DMS114 treated with DMSO at 0.1 percent for 48 hours (cell line): ENCODE results near the gene NKD1.

Experiments
- DNase-seq: peaks from one replicate; lab custom pipeline; 2025; ENCODE audit not compliant: unreplicated experiment; lab: John Stamatoyannopoulos, UW

Gene NKD1

GRCh38 chr16:50558913-50559312 lies 10.7 kb downstream of the NKD1 start:
- no peak for DNase-seq

DNA sequence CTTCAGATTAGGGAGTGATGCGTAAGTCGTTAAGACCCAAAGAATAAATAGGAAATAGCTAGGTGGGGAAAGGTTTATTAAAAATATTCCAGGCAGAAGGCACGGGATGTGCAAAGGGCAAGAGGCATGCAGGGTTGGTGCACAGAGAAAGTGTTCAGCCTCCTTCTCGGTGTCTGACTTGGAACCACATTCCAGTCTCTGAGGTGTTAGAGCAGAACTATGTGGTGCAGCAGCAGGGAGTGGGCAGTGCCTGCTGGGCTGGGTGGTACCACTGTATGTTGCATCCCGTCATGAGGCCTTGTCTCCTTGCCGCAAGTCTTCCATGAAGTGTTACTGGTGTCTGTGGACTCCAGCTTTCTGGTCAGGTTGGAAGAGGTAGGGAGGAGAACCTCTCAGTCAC lies 11.1 kb downstream of the NKD1 start:
- DNase-seq: no peak

- DNase-seq: no peak
Observed at GRCh38 chr16:50559804-50560514, 11.8 kb downstream of the NKD1 start.

- no peak for DNase-seq
Observed at GRCh38 chr16:50560903-50561863, 13.0 kb downstream of the NKD1 start.

GRCh38 chr16:50562657-50563056 lies 14.5 kb downstream of the NKD1 start:
- no peak for DNase-seq

- no peak for DNase-seq
Observed at GRCh38 chr16:50563989-50564388, 15.8 kb downstream of the NKD1 start.

DNA sequence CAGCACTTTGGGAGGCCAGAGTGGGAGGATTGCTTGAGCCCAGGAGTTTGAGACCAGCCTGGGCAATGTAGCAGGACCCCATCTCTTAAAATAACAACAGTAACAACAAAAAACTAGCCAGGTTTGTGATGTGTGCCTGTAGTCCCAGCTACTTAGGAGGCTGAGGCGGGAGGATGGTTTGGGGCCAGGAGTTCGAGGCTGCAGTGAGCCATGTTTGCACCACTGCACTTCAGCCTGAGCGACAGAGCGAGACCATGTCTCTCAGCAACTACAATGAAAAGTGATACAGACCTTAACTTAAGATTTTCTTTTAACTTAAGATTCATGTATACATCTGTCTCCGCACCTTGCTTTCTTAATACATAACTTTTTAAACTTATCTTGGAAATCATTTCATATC lies 17.2 kb downstream of the NKD1 start:
- DNase-seq: no peak

DNA sequence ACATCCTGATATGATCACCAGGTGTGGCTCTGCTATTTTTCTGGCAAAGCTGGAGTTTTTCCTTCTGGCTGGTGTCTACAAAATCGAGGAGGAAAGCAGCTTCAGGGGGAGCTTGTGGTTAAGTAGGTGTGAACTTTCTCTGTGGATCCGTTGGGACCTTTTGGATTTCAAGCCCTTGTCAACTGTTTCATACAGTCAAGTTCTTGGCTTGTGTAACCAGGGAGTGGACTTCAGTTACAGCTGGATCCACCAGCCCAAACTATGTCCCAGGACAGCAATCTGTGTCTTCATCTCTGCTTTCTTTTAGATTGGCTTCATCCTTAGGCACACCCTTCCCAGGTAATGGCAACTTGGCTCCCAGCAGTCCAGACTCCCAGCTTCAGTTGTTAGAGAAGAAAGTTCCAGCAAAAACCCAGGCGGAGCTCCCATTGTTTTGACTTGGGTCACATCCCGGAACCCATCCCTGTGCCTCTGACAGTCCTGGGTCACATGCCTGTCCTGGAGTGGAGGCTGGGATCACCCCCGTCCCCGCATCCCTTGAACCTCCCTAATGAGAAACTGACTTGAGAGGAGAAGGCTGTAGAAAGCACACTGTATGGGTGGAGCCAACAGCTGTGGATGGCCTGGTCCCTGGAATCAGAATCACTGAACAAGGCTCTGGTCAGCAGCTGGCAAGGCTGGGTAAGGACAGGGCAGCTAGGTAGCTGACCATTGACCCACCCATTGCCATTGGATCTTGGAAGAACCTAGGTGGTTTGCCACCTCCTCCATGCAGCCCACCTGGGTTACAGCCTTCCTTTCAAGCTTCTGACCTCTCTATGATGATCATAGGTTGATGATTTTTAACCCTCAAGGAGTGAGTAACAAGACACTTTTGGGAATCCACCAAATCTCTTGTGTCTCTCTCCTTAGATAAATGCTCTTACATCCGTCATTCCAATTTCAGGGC lies 18.1 kb downstream of the NKD1 start:
- no peak for DNase-seq

DNA sequence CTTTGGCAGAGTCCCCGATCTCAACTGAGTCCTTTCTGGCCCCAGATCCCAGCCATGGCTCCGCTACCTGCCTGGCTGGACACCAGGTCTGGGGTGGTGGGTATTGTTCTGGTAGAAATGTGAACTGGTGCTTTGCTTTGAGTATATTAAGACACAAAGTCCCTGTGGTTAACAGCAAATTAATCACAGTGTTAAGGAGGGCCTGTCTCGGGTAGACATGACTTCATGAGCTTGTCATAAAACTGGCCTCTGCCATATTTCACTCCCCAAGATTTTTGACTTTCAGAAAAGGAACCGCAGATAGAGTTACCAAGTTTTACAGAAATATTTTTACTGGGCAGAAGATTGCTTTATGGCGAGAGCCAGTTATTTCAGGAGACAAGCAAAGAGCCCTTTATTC lies 19.5 kb downstream of the NKD1 start:
- DNase-seq: no peak

DNA sequence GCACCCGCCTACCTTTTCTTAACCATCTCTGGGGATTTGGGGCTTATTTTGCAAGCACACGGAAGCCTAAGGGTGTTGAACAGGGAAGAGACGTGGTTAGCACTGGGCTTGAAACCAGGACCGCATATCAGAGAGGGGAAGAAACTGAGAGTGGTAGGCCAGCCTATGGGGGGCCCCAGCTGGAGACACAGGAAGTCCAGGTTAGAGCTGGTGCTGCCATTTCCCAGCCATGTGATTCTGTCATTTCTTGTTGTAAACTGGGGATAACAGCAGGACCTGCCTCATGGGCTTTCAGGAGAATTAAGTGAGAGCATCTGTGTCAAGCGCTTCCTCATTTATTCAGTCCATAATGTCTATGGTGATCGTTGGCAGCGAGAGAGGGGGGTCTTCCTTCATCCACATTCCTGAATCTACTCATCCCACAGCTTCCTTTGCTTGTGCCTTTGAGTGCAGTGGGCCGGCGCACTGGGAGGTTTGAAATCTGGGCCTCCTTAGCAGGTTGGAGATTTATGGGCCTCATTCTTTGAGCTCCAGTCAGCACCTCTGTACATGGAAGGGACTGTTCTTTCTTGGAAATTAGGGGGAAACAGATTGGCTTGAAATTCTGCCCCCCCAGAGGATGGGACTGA lies 20.1 kb downstream of the NKD1 start:
- no peak for DNase-seq

- no peak for DNase-seq
Observed at GRCh38 chr16:50570354-50570753, 22.2 kb downstream of the NKD1 start.

DNA sequence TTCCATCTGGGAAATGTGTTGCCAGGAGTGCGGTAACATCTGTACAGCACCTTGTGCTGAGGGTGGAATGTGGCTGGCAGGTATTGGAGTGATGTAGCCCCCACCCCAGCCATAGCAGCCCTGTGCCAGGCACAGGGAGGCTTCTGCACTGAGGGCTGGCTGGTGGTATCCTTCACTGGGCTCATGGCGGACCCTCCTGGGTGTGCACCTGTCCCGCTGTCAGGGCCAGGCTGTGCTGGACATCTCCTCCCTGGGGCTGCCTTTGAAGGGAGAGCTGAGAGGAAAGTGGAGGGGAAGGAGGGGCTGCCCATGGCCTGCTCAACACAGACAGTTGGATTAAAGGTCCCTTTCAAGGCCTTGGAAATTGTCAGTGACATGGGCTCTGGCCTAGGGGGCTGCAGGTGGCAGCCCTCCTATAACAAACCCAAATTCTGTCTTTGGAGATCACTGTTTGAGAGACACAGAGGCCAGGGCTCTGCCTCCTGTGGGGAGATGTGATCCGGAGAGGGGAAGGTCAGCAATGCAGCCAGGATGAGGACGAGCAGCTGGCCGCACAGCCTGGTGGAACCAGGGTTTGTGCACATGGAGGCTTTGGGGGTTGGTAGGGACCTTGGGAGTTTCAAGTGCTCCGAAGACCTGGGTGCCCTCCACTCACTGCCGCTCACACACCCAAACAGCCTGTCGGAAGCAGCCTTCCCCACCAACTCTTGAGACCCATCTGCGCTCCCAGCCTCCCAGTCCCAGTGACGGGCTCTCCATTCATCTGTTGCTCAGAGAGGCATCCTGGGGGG lies 22.8 kb downstream of the NKD1 start:
- DNase-seq: no peak

DNA sequence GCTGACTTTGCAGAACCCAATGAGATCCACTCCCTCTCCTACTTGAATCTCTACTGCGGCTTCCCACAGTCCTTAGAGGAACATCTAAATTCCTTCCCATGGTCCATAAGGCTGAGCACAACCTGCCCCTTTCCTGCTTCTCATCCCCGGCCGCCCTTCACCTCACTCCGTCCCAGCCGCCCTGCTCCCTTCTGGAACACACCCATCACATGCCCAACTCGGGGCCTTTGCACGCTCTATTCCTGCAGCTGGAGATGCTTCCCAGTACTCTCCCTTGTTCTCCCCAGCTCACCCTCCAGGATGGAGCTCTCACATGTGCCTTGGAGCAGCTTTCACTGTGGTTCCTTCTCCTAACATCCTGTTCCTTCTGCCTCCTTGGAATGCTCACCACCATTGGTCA lies 23.6 kb downstream of the NKD1 start:
- no peak for DNase-seq

DNA sequence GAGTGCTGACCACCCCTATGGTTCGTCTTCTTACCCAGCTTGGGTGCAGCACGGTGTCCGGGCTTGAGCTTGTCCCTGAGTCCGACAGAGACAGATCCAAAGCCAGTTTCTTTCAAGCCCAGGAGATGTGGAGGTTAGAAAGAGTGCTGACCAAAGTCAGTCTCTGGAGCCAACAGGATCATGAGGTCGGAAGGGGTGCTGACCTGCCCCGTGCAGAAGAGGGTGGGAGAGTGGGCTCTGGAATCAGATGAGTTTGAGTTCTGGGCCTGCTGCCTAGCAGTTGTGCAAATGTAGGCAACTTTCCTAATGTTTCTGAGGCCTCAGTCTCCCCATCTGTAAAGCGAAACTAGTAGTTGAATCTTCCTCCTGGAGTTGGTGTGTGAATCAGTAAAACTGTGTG lies 24.5 kb downstream of the NKD1 start:
- no peak for DNase-seq

GRCh38 chr16:50573279-50573678 lies 25.1 kb downstream of the NKD1 start:
- no peak for DNase-seq

GRCh38 chr16:50573947-50574744 lies 25.9 kb downstream of the NKD1 start:
- no peak for DNase-seq

- DNase-seq: no peak
Observed at GRCh38 chr16:50574745-50575136, 26.5 kb downstream of the NKD1 start.

- no peak for DNase-seq
Observed at GRCh38 chr16:50575743-50576142, 27.5 kb downstream of the NKD1 start.
